OCI-LY3 (cell line): Measurements from ENCODE around the gene SOWAHD.

Experiments
- CTCF ChIP-seq: fragments of 200-600, 300-600 bp; sonication (generic); IDR thresholded peaks from 2 replicates; pipeline ENCODE4 v1.5.1; 2014; ENCODE audit warnings: antibody characterized with exemption, low read length, low read depth
- EZH2phosphoT487 ChIP-seq: fragments of 200-600 bp; shearing (Covaris generic); IDR thresholded peaks from 2 replicates; pipeline ENCODE4 v1.6.1; 2018; ENCODE audit warnings: antibody characterized with exemption, mixed run types, low read depth

GRCh38 chrX:119726900-119727555 is 31.4 kb upstream of the SOWAHD start:
- TF ChIP-seq CTCF (no peak), EZH2phosphoT487 (no peak)
